H9 (cell line): ENCODE data around the gene CALN1. TPM values are rescaled to one million over a fixed set of nuclear protein-coding genes. Genes with fewer than 3 reads are reported as not detected.

Experiments used
- DNase-seq: peaks from one replicate; pipeline ENCODE4 v3.0.0-alpha.2; 2017
- H2AFZ ChIP-seq: one replicate; pipeline ENCODE4 v1.6.1; 2013; ENCODE audit warnings: mild to moderate bottlenecking, low read length, control low read depth, moderate library complexity
- H2AK5ac ChIP-seq: 2 replicates; pipeline ENCODE4 v1.6.1; 2013; ENCODE audit warnings: low read length, control low read depth, mixed read lengths; ENCODE audit not compliant: insufficient read length
- H2BK120ac ChIP-seq: one replicate; pipeline ENCODE4 v1.6.1; 2013; ENCODE audit warnings: low read depth, mild to moderate bottlenecking, low read length, control low read depth, inconsistent platforms; ENCODE audit not compliant: poor library complexity, severe bottlenecking
- H2BK12ac ChIP-seq: 2 replicates; pipeline ENCODE4 v1.6.1; 2013; ENCODE audit warnings: low read length, control low read depth, mixed read lengths, low read depth; ENCODE audit not compliant: insufficient read length
- H2BK15ac ChIP-seq: 2 replicates; pipeline ENCODE4 v1.6.1; 2013; ENCODE audit warnings: low read depth, low read length, control low read depth
- H2BK20ac ChIP-seq: one replicate; pipeline ENCODE4 v1.6.1; 2013; ENCODE audit warnings: low read depth, mild to moderate bottlenecking, low read length, control low read depth, inconsistent platforms; ENCODE audit not compliant: poor library complexity, severe bottlenecking
- H2BK5ac ChIP-seq: 2 replicates; pipeline ENCODE4 v1.6.1; 2013; ENCODE audit warnings: low read length, control low read depth, mixed read lengths; ENCODE audit not compliant: insufficient read length
- H3K14ac ChIP-seq: 2 replicates; pipeline ENCODE4 v1.6.1; 2013; ENCODE audit warnings: low read length, control low read depth; ENCODE audit not compliant: insufficient read depth
- H3K18ac ChIP-seq: 2 replicates; pipeline ENCODE4 v1.6.1; 2013; ENCODE audit warnings: low read depth, mild to moderate bottlenecking, mixed read lengths, low read length, control low read depth; ENCODE audit not compliant: insufficient read length
- H3K23ac ChIP-seq: 2 replicates; pipeline ENCODE4 v1.6.1; 2013; ENCODE audit warnings: low read length, control low read depth, mixed read lengths, low read depth; ENCODE audit not compliant: insufficient read length
- H3K23me2 ChIP-seq: 2 replicates; pipeline ENCODE4 v1.6.1; 2013; ENCODE audit warnings: low read depth, mild to moderate bottlenecking, mixed read lengths, low read length, control low read depth; ENCODE audit not compliant: insufficient read length, poor library complexity, severe bottlenecking
- H3K27ac ChIP-seq: 2 replicates; pipeline ENCODE4 v1.5.1; 2013; ENCODE audit warnings: low read length, control low read depth, mixed read lengths, low read depth; ENCODE audit not compliant: insufficient read length
- H3K27me3 ChIP-seq: 2 replicates; pipeline ENCODE4 v1.6.1; 2013; ENCODE audit warnings: low read length, control low read depth, inconsistent platforms; ENCODE audit not compliant: insufficient read depth
- H3K4ac ChIP-seq: 2 replicates; pipeline ENCODE4 v1.6.1; 2013; ENCODE audit warnings: low read depth, mild to moderate bottlenecking, control low read depth, inconsistent platforms, low read length, moderate library complexity
- H3K4me1 ChIP-seq: 2 replicates; pipeline ENCODE4 v1.6.1; 2013; ENCODE audit warnings: low read length, control low read depth, inconsistent platforms; ENCODE audit not compliant: insufficient read depth
- H3K4me2 ChIP-seq: 2 replicates; pipeline ENCODE4 v1.6.1; 2013; ENCODE audit warnings: low read length, control low read depth, mixed read lengths; ENCODE audit not compliant: insufficient read length, insufficient read depth
- H3K56ac ChIP-seq: 2 replicates; pipeline ENCODE4 v1.6.1; 2013; ENCODE audit warnings: low read depth, mild to moderate bottlenecking, mixed read lengths, low read length, control low read depth; ENCODE audit not compliant: insufficient read length
- H3K79me1 ChIP-seq: 2 replicates; pipeline ENCODE4 v1.6.1; 2013; ENCODE audit warnings: low read depth, mild to moderate bottlenecking, moderate library complexity, low read length, control low read depth, inconsistent platforms; ENCODE audit not compliant: insufficient read depth, poor library complexity, severe bottlenecking
- H3K79me2 ChIP-seq: 2 replicates; pipeline ENCODE4 v1.6.1; 2013; ENCODE audit warnings: low read length, control low read depth, inconsistent platforms; ENCODE audit not compliant: insufficient read depth
- H3K9ac ChIP-seq: 2 replicates; pipeline ENCODE4 v1.6.1; 2013; ENCODE audit warnings: low read length, control low read depth, mixed read lengths; ENCODE audit not compliant: insufficient read length; ENCODE audit errors: extremely low read depth
- H3K9me3 ChIP-seq: one replicate; pipeline ENCODE4 v1.6.1; 2013; ENCODE audit warnings: low read depth, low read length, inconsistent platforms; ENCODE audit not compliant: control insufficient read depth
- H3T11ph ChIP-seq: one replicate; pipeline ENCODE4 v1.6.1; 2013; ENCODE audit warnings: mild to moderate bottlenecking, low read length, control low read depth, inconsistent platforms
- H4K20me1 ChIP-seq: one replicate; pipeline ENCODE4 v1.6.1; 2013; ENCODE audit not compliant: control insufficient read depth, insufficient read length, insufficient read depth
- H4K5ac ChIP-seq: 2 replicates; pipeline ENCODE4 v1.6.1; 2013; ENCODE audit warnings: low read depth, mild to moderate bottlenecking, mixed read lengths, low read length, control low read depth; ENCODE audit not compliant: insufficient read length
- H4K8ac ChIP-seq: replicated peaks from 2 replicates; pipeline ENCODE4 v1.6.1; 2013; ENCODE audit warnings: low read length, control low read depth, mixed read lengths, low read depth; ENCODE audit not compliant: insufficient read length
- H4K91ac ChIP-seq: 2 replicates; pipeline ENCODE4 v1.6.1; 2013; ENCODE audit warnings: low read depth, mild to moderate bottlenecking, moderate library complexity, mixed read lengths, low read length, control low read depth; ENCODE audit not compliant: insufficient read length
- H3K27ac Mint-ChIP-seq, 3 experiments: 2 replicates in 2 of 3; 3 replicates in 1 of 3; pipeline ENCODE4 v1.8.0; 2020 to 2021; ENCODE audit warnings: mixed read lengths in 3 of 3, mild to moderate bottlenecking in 1 of 3, moderate library complexity in 1 of 3
- H3K27me3 Mint-ChIP-seq: 2 replicates; pipeline ENCODE4 v1.8.0; 2021; ENCODE audit warnings: low read depth, mild to moderate bottlenecking, moderate library complexity, mixed read lengths
- H3K36me3 Mint-ChIP-seq, 3 experiments: 2 replicates in 2 of 3; 3 replicates in 1 of 3; pipeline ENCODE4 v1.8.0; 2020 to 2021; ENCODE audit warnings: low read depth in 3 of 3, mixed read lengths in 3 of 3; ENCODE audit not compliant: insufficient read depth in 1 of 3
- H3K4me1 Mint-ChIP-seq, 2 experiments: 2 replicates each; pipeline ENCODE4 v1.8.0; 2020; ENCODE audit warnings: mixed read lengths in 2 of 2
- H3K4me3 Mint-ChIP-seq, 2 experiments: 2 replicates in 1 of 2; 3 replicates in 1 of 2; pipeline ENCODE4 v1.8.0; 2020 to 2021; ENCODE audit warnings: mild to moderate bottlenecking in 2 of 2, mixed read lengths in 2 of 2, moderate library complexity in 1 of 2
- H3K9me3 Mint-ChIP-seq, 2 experiments: 2 replicates in 1 of 2; 3 replicates in 1 of 2; pipeline ENCODE4 v1.8.0; 2020; ENCODE audit warnings: mild to moderate bottlenecking in 2 of 2, mixed read lengths in 2 of 2, moderate library complexity in 1 of 2
- WGBS: extraction: QIAGEN DNeasy Blood & Tissue Kit; methylation state at CpG from one replicate; pipeline ENCODE4 v1.1.7; 2013; ENCODE audit warnings: missing lambda C conversion rate, low lambda C conversion rate, mixed read lengths; ENCODE audit not compliant: insufficient read length; ENCODE audit errors: extremely low coverage; 5-methylcytosine and 5-hydroxymethylcytosine counted together
- total RNA-seq: library from RNA; stranded (reverse); gene quantifications from 2 replicates; pipeline ENCODE4 v1.2.1, GENCODE V29; 2021
- TF ChIP-seq, protein P1 (sequence below): fragments of 200-600 bp; sonication (generic); conservative IDR thresholded peaks from 3 replicates; pipeline ENCODE4 v1.8.0; 2021; ENCODE audit warnings: antibody characterized with exemption, mild to moderate bottlenecking

Gene CALN1
- total RNA-seq, 1 experiment from 2014 or later = 2.8 TPM

DNA sequence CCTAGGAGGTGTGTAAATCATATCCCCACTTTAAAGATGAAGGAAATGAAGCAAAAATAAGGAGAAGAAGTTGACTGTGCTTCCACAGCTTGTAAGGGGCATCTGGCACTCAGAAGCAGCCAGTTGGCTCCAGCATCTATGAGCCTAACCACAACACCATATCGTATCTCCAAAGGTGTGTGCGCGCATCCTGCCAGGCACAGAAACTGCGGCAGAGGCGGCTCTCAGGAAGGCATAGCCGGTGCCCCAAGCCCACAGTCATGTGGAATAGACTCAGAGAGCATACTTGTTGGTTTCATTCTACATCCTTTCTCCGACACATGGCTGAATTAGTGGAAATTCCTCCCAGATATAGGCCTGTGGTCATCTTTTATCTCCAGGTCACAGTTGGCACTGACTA, 423.9 kb downstream of the CALN1 start:
- H3K27me3 Mint-ChIP-seq = no peaks in the 10 kb centered on the region
- WGBS = no CpG with 5 or more reads among the region's 7 CpGs

More for the DNA sequence above, 423.9 kb downstream of the CALN1 start:
- Histone ChIP-seq H2BK12ac (no peak overlapping the region), H4K5ac (no peak overlapping the region), H3K27me3 (no peaks in the 10 kb centered on the region), H3K4me1 (no peaks in the 10 kb centered on the region), H2BK15ac (no peak overlapping the region), H3T11ph (no peak overlapping the region), H2BK5ac (no peak overlapping the region), H3K23ac (no peak overlapping the region), H3K79me1 (no peaks in the 10 kb centered on the region), H3K27ac (no peak overlapping the region), H4K91ac (no peak overlapping the region), H2AFZ (no peak overlapping the region), H3K9ac (no peak overlapping the region), H2AK5ac (no peak overlapping the region), H3K23me2 (no peaks in the 10 kb centered on the region), H3K56ac (no peak overlapping the region), H3K79me2 (no peaks in the 10 kb centered on the region), H3K4ac (no peak overlapping the region), H2BK120ac (no peak overlapping the region), H3K4me2 (no peak overlapping the region), H4K8ac (no peak overlapping the region), H4K20me1 (no peaks in the 10 kb centered on the region), H3K9me3 (no peaks in the 10 kb centered on the region), H2BK20ac (no peak overlapping the region), H3K14ac (no peak overlapping the region), H3K18ac (no peak overlapping the region)
- no peaks in the 10 kb centered on the region for H3K9me3 Mint-ChIP-seq
- DNase-seq = no peak
- H3K4me1 Mint-ChIP-seq = peaks cover 0 to 9% of the 10 kb centered on the region in 2 experiments; a peak in 3 of 4 replicates
- no peaks in the 10 kb centered on the region for H3K36me3 Mint-ChIP-seq
- TF ChIP-seq, protein P1, sequence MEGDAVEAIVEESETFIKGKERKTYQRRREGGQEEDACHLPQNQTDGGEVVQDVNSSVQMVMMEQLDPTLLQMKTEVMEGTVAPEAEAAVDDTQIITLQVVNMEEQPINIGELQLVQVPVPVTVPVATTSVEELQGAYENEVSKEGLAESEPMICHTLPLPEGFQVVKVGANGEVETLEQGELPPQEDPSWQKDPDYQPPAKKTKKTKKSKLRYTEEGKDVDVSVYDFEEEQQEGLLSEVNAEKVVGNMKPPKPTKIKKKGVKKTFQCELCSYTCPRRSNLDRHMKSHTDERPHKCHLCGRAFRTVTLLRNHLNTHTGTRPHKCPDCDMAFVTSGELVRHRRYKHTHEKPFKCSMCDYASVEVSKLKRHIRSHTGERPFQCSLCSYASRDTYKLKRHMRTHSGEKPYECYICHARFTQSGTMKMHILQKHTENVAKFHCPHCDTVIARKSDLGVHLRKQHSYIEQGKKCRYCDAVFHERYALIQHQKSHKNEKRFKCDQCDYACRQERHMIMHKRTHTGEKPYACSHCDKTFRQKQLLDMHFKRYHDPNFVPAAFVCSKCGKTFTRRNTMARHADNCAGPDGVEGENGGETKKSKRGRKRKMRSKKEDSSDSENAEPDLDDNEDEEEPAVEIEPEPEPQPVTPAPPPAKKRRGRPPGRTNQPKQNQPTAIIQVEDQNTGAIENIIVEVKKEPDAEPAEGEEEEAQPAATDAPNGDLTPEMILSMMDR = no peak
- H3K27ac Mint-ChIP-seq = no peak overlapping the region
- H3K4me3 Mint-ChIP-seq = no peak overlapping the region
